GM18907 (cell line): ENCODE results near the gene SRC.

ENCODE experiments used
- ATAC-seq: cut with Tn5 transposase; IDR thresholded peaks from one replicate; pipeline ENCODE4 v1.9.1; 2021; ENCODE audit warnings: mild to moderate bottlenecking, moderate library complexity; ENCODE audit not compliant: unreplicated experiment

Gene SRC

DNA sequence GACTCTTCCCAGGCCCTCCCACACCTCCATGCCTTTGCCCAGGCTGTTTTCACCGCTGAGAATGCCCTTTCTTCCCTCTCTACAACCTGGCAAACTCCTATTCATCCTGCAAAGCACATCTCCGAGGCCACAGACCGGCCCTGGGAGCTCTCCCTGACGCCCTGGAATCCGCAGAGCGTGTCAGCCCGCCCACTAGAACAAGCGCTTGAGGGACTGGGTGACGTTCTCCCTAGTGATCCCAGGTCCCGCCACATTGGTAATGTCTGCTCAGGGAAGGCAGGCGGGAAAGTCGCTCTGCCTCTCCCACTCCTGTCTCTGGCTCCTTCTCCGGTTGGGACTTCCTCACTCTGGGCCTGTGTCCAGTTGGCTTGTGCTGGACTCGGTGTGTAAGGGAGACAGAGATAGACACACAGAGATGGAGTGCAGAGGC, 61.6 kb downstream of the SRC start:
- ATAC-seq = no peak

DNA sequence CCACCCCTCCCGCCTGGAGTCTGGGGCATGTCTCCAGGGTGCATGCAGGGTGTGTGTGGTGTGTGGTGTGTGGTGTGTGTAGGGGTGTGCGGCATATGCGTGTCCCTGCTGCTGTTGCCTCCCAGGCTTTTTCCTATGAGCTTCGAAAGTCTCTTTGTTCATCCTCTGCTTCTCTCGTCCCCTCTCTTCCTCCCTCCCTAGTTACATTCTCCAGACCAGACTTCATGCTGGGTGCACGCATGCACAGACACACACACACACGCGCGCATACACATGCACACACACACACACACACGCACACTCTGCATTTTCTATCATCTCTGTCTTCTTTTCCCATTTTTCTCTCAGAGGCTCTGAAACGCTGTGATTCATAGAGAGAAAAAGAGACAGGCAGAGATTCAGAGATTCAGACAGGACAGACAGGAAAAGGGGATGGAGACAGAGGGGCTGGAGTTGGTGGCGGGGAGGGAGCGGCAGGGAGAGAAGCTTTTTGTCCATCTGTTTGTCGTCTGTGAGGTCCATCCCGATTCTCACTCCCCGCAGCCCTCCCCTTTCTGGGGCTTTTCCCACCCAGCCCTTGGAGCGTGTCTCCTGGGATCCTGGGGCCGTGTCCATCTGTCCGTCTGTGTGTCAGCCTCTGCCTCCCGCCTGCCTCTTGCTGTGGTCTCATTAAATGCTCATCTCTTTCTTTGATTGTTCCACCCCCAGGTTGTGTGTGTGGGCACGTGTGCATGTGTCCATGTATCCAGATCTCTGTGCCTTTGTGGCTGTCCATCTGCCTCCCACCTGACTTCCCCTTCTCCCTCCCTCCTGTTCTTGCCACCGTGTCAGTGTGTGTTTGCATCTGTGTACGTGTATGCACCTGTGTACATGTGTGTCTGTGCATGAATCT, 62.6 kb downstream of the SRC start:
- ATAC-seq = no peak

DNA sequence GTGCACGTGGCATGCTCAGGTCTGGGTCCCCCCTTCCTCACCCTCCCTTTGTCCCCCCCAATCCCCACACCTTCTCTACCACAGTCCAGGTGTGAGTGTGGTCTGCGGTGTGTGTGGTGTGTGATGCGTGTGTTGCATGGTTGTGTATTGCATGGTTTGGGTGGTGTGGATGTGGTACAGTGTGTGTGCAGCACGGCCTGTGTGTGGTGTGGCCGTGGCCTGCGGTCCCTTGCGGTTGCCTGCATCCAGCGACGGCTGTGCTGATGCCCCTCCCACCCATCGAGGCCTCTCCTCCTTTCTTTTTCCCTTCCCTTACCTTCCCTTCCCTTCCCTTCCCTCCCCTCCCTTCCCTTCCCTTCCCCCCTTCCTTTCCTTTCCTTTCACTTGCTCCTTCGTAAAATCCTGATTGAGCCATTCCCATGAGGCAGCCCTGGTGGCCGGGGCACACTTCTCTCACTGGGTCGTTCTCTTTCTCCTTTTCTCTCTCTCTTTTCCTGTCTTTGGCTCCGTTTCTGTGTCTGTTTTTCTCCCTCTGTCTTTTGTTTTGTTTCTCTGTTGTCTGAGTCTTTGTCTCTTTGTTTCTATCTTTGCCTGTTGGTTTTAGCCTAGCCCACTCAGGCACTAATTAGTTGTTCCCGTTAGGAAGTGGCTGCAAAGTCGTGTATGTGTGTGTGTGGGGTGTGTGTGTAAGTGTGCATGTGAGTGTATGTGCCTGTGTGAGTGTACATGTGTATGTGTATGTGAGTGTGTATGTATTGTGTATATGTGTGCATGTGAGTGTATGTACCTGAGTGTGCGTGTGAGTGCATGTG, 65.7 kb downstream of the SRC start:
- ATAC-seq = no peak

DNA sequence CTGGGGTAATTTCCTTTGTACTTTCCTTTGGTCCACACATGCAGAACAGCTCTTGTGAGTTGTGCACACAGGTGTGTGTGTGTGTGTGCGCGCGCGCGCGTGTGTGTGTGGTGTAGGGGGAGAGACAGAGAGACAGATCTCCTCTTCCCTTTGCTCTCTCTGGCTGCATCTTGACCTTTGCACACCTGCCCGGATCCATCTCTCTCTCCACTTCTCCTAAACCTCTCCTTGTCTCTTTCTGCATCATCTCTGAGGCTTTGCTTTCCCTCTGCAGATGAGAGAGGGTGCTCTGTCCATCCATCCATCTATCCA, 67.0 kb downstream of the SRC start:
- ATAC-seq = no peak

DNA sequence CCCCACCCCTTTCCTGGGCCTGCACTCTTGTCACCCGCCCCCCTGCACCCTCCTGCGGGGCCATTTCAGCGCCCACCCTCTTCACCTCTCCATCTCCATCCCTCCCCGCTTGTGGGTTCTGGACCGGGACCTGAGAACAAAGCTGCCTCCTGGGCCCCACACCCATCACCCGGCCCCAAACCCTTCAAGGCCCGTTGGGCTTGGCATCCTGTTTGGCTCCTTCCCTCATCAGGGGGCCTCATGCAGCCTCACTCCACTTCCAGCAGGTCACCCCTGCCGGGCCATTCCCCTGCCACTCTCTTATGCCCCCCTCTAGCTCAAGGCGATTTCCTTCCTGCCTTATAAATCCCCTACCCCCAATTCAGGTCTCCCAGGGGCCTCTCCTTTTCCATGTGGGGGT, 67.4 kb downstream of the SRC start:
- ATAC-seq = no peak

DNA sequence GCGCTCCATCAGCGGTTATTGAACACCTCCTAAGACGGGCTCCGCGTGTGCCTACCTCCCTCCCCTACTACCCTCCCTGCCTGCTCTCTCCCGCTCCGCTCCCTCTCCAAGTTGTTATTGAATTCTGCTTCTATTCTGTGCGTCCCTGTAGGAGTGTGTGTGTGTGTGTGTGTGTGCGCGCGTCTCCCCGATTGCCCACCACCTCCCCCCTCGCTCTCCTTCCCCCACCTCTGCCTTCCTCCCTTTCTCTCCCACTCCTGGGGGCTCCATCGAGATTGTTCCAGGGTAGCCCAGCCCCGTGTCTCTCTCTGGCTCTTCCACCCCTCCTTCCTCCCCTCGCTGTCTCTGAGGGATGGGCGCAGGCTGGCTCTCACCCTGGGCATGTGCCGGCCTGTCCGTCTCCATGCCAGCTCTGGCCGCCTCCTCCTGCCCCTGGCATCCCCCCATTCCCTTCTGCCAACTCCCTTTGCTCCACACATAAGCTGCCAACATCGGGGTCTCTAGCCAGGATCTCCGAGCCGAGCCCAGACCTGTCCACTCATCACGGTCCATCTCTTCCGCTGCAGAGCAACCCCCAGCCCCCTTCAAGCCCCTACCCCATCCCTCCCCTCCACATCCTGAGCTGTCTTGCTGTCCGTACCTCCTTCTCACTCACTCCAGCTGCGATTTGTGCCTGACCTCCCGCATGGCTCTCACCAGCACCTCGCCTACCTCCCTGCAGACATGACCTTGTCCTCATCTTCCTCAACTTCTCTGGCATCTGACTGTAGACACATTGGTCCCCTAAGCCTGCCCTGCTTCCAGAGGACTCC, 68.5 kb downstream of the SRC start:
- no peak for ATAC-seq

DNA sequence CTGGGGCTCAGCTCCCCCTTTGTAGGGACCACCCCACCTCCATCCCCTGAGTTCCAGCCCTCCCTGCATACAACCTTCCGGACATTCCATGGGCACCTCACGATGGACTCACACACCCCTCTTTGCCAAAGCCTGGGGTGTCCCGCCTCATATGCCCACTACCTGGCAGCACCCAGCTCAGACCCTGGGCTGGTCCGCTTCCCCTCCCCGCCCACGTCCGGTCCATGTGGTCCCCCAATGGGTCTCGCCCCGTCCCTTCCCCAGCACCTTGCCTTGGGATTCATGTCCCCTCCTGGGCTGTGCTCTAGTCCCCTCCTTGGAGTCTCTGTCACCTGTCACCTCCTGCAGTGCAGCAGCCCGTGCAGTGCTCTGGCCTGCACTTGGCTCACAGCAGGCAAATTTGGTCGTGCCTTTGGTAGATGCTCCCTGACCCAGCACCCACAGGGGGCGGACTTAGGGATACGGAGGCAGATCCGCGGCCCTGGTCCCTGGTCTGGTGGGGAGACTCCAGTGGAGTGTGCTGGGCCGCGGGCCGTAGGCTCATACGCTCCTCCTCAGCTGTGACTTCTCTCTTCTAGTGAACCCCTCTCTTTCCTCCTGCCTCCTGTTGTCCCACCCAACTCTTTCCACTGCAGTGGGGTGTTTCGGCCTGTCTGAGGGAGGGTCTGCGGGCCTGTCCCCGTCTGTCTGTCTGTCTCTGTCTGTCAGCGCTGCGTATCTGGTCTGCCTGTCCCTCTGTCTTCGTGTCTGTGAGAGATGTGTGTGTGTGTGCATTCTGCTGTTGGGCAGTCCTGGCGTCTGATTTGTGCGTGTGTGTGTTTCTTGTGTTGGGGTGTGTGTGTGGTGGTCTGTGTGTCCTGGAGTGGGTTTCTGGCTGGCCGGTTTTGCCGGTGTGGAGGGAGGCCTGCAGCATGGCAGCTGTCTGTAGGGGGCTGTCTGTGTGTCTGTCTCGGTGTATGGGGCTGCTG, 69.5 kb downstream of the SRC start:
- no peak for ATAC-seq

DNA sequence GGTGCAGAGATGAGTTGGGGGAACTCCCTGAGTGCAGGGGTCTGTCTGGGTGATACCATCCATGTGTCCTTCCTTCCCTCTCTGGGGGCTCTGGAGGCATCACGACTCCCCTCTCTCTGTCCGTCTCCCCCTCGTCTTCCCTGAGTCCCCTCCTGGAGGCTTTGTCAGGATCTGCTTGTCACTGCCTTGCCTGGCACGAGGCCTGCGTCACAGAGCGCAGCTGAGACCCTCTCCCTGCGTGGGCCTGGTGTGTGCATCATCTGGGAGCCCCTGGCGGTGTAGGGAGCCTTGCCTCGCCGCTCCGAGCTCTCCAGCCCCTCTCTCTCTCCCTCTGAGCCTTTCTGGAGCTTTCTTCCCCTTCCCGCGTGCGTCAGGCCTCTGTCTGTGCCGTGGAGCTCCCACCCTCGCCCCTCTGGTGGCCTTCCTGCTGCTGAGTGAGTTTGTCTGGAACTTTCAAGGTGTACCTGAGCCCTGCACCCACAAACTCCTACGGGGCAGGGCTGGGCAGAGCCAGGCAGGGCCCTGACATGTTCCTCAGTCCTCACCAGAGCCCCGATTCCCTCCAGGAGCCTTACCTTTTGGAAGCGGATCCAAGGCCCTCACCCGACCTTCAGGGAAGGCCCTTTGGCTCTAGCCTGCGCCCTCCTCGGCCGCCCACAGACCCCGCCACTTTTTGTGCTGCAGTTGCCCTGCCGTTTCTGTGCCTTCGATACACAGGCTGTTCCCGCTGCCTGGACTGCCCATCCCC, 70.3 kb downstream of the SRC start:
- ATAC-seq = no peak

DNA sequence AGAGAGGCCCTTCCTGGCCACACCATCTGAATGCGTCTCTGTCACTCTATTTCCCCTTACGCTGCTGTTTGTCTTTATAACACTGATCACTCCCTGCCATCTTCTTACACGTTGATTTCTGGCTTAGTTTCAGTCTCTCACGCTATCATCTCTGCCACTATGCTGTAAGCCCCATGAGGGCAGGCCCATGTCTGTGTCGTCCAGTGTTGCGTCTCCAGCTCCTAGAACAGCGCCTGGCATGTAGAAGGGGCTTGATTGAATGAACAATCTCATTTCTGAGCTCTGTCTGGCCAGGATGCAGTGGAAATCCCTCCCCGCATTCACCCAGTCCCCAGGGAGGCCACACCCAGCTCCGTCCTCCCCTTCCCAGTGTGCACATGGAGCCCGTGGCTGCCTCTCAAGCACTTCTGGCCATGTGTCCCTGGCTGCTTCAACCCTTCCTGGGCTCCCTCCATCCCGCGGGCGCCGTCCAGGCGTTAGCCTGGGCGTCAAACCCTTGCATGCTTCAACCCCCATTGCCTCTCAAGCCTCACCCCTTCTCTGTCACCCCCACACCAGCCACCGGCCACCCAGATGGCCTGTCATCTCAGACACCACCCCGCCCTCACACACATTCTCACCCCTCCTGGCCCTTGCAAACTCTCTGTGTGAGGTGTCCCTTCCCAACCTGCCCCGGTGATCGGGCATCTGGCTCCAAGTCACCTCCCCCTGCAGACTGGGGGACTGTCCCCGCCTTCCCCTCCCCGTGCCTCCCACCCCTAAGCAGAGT, 71.1 kb downstream of the SRC start:
- no peak for ATAC-seq

DNA sequence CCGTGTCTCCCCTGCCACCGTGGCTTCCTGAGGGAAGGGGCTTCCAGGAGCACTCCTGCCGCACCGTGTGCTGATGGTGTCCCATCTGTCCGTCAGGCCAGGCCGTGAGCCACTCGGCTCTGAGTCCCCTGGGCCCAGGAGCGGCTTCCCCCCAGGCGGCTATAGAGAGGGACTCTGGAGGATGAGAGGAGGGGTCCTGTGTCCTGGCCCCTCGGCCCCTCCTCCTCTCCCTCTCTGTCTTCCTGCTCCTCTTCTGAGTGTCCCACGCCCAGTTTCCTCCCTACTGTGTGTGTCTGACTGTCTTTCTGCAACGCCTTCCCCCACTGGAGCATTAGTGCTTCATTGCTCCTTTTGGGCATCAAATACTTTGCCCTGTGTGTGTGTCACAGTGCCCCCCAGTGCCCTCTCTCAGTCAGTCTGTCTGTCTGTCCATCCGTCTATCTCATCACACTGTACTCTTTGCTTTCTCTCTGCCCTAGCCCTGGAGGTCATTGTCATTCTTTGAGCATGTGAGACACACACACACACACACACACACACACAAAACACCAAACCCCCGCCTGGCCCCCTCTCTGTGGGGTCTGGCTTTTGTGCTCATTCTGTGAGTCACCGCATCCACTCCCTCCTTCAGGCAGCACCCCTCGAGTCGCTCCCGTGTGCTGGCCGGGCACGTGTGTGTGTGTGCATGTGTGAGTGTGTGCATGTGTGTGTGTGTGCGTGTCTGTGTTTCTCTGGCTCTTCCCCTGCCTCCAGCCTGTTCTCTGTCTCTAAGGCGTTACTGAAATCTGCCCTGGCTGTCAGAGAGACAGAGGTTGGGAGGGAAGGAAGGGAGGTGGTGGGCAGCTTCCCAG, 71.9 kb downstream of the SRC start:
- ATAC-seq = no peak

DNA sequence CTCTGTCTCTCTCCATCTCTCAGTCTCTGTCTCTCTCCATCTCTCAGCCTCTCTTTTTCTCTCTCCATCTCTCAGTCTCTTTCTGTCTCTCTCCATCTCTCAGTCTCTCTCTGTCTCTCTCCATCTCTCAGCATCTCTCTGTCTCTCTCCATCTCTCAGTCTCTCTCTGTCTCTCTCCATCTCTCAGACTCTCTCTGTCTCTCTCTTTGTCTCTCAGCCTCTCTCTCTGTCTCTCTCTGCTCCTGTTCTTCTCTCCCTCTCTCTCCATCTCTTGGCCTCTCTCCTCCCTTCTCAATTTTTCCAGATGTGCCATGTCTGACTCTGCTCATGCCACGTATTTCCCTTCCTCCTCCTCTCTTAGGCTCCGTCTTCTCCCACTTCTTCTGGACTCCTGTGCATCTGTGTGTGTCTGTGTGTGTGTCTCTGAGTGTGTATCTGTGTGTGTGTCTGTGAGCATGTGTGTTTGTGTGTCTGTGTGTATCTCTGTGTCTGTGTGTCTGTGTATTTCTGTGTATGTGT, 72.7 kb downstream of the SRC start:
- no peak for ATAC-seq

DNA sequence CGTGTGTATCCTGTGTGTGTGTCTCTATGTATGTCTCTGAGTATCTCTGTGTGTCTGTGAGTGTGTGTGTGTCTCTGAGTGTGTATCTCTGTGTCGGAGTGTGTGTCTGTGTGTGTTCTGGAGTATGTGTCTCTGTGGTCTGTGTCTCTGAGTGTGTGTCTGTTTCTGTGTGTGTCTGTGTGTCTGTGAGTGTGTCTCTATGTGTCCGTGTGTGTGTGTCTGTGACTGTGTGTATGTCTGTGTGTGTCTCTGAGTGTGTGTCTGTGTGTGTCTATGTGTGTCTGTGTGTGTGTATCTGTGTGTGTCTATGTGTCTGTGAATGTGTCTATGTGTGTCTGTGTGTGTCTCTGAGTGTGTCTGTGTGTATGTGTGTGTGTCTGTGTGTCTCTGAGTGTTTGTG, 73.4 kb downstream of the SRC start:
- no peak for ATAC-seq

DNA sequence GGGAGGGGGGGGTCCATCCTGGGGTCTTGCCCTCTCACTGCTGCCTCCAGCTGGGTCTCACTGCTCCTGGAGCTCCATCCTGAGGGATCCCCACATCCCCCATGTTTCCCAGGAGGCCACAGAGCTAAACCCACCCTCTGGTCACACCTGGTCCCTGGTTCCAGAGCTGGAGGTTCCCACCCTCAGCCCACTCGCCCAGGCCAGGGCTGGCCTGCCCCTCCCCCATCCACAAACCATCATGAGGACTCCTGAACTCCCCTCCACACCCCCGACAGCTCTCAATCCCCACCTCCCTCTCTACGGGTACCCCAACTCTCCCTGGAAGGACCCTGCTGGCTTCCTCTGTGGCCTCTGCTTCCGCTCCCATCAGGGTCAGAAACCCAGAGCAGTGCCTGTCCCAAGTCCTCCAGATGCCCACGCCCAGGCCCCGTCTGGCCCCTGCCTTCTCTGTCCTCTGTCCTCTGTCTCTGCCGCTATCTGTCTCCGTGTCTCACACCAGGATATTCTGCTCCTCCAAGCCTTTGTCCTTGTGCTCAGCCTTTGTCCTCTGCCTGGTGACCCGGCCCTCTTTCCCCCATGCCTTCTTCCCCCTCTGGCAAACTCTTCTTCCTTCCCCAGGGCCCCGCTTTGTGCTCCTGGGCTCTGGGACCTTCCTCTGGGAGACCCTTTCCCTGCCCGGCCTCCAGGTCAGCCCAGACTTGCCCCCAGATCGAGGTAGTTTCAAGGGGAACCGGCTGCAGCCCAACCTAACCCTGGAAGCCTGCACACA, 74.0 kb downstream of the SRC start:
- ATAC-seq = no peak

DNA sequence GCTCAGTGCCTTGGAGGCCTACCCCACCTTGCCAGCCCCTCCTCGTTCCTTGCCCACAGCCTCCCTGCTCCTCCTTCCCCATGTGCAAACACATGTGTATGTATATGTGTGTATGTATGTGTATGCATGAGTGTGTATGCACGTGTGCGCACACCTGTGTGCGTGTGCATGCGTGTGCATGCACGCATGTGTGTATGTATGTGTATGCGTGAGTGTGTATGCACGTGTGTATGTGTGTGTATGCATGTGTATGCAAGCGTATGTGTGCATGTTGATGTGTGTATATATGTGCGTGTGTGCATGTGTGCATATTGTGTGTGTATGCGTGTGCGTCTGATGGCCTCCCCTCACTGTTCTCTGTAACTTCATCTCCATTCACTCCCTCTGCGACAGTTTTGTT, 74.7 kb downstream of the SRC start:
- no peak for ATAC-seq

DNA sequence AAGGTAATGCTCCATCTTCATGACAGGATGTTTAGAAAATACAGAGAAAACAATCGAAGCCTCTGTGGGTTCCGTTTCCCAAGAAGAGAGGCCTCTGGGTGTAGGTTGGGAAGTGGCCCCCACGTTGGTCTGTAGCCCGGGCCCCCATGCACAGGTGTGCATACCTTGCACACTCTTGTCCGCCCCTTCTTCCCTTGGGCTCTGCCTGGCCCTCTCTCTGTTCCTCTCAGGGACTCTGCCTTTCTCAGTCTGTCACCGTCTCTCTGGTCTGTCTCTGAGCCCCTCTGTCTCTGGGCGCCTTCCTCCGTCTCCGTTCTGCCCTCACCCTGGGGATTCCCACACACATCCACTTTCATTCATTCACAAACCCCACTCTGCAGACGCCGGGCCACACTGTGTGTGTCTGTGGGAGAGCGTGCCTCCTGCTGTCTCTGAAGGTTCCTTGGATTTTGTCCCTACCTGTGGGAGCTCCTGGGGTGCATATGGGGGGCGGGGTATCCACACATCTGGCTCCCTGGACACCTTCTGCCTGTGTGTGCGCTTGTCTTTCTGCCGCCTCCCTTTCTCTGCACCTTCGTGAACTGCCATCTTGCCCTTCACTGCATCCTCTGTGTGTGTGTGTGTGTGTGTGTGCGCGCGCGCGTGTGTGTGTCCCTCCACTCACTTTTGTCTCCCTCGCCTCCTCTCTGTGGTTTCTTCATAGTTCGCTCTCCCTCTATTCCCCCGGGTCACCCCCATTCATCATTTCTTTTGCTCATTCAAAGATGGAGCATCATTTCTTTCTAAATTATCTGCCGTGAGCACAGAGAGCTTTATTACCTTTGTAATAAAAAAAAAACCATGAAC, 75.3 kb downstream of the SRC start:
- ATAC-seq = no peak

DNA sequence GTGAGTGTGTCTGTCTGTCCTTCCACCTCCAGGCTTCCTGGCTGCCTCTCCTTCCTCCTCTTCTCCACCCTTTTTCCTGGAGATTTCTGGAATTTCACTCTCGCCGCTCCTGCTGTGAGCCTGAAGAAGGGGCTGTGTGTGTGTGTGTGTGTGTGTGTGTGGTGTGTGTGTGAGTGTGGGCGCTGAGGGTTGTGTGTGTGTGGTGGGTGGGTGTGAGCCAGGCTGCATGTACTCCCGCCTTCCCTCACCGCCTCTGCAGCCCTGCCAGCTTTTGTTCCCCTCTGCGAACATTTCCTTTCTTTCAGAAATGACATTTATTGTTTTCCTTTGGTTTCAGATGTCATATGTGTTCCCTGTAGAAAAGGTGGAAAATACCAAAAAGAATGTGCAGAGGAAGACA, 76.0 kb downstream of the SRC start:
- ATAC-seq = no peak
